HG03108 (cell line): ENCODE data around the gene ADAM30.

Experiments used
- ATAC-seq: cut with Tn5 transposase; IDR thresholded peaks from one replicate; pipeline ENCODE4 v1.9.1; 2021; ENCODE audit warnings: moderate library complexity; ENCODE audit not compliant: unreplicated experiment

ADAM30 gene

GRCh38 chr1:119896303-119896702, at the start of gene ADAM30:
Gene ADAM30, minus strand, starts transcription at chr1:119896515. Its CDS starts 179 bp downstream, at chr1:119896336.
- ATAC-seq, result no peak

GRCh38 chr1:119943216-119943615, 46.9 kb upstream of the ADAM30 start:
- no peak for ATAC-seq

GRCh38 chr1:119941392-119941791, 45.1 kb upstream of the ADAM30 start:
- no peak for ATAC-seq

- no peak for ATAC-seq
Measured at GRCh38 chr1:119940697-119941096, 44.4 kb upstream of the ADAM30 start.

GRCh38 chr1:119937198-119937597, 40.9 kb upstream of the ADAM30 start:
- no peak for ATAC-seq

- no peak for ATAC-seq
Measured at GRCh38 chr1:119935915-119936314, 39.6 kb upstream of the ADAM30 start.

GRCh38 chr1:119935373-119935772, 39.1 kb upstream of the ADAM30 start:
- no peak for ATAC-seq

- ATAC-seq, result no peak
Measured at GRCh38 chr1:119933397-119933796, 37.1 kb upstream of the ADAM30 start.

- ATAC-seq, result no peak
Measured at GRCh38 chr1:119929643-119930315, 33.5 kb upstream of the ADAM30 start.

- no peak for ATAC-seq
Measured at GRCh38 chr1:119926553-119926952, 30.2 kb upstream of the ADAM30 start.

GRCh38 chr1:119924948-119925898, 28.9 kb upstream of the ADAM30 start:
- ATAC-seq, result no peak

GRCh38 chr1:119920104-119920968, 24.0 kb upstream of the ADAM30 start:
- no peak for ATAC-seq

- ATAC-seq, result no peak
Measured at GRCh38 chr1:119919241-119919640, 22.9 kb upstream of the ADAM30 start.

GRCh38 chr1:119918301-119918700, 22.0 kb upstream of the ADAM30 start:
- no peak for ATAC-seq

- ATAC-seq, result no peak
Measured at GRCh38 chr1:119917304-119918055, 21.2 kb upstream of the ADAM30 start.

GRCh38 chr1:119915517-119915916, 19.2 kb upstream of the ADAM30 start:
- no peak for ATAC-seq

GRCh38 chr1:119914071-119914470, 17.8 kb upstream of the ADAM30 start:
- no peak for ATAC-seq

- no peak for ATAC-seq
Measured at GRCh38 chr1:119912963-119913362, 16.6 kb upstream of the ADAM30 start.

GRCh38 chr1:119911775-119912174, 15.5 kb upstream of the ADAM30 start:
- no peak for ATAC-seq

- no peak for ATAC-seq
Measured at GRCh38 chr1:119910618-119911017, 14.3 kb upstream of the ADAM30 start.
